ENCODE results near the gene OPRD1.

DNA sequence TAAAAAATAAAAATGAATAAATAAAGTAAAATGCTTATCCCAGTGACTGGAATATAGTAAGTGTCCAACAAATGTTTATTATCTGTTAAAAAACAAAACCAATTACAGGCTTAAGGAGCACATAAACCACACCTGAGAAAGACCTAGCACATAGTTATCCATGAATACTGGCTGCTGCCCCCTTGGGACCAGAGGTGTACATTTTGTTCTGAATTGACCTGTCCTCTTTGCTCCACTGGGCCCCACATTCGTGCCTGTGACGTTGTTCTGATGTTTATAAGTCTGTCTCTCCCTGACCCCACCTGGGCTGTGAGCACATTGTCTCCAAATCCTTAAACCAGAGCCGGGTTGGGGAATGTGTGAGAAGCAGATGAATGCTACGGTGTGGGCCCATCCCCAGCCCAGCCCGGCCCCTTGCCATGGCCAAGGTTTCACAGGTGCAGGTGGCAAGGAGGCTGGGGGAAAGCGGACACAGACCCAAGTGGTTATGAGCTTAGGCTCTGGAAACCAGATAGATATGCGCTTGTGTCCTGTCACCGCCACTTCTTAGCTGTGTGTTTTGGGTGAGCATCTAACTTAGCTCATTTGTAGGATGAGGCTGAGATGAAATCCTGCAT lies 29.1 kb downstream of the OPRD1 start:
- no peak for TF ChIP-seq CTCF (IDR thresholded peaks at IDR 0.05; ENCODE audit: poor library complexity)
- TF ChIP-seq EZH2 (IDR thresholded peaks at IDR 0.05; ENCODE audit: borderline replicate concordance): no peak
